ENCODE data around the gene ARL13B.

The ARL13B gene

GRCh38 chr3:93981649-93982048, 1.7 kb downstream of the ARL13B start:
- no peak overlapping the region for H3K4me3 ChIP-seq (ENCODE audit: low read depth, low read length)
- no peak for TF ChIP-seq CTCF (IDR thresholded peaks at IDR 0.05; ENCODE audit: insufficient read depth, low read length, missing control alignments)
- POLR2A ChIA-PET = no interaction called here
- DNase-seq (ENCODE audit: low read depth, low spot score) = no peak
- CTCF ChIA-PET = interaction anchor here (0.8 to 1.4 kb wide), 2 partner anchors 18 to 88 kb away, joined by 3 to 4 read pairs; no protein-coding TSS in a partner anchor

GRCh38 chr3:93983408-93983807, 3.5 kb downstream of the ARL13B start:
- TF ChIP-seq CTCF (IDR thresholded peaks at IDR 0.05; ENCODE audit: insufficient read depth, low read length, missing control alignments) = no peak
- ChIA-PET CTCF (no interaction called here), POLR2A (no interaction called here)
- no peak for DNase-seq (ENCODE audit: low read depth, low spot score)
- H3K4me3 ChIP-seq (ENCODE audit: low read depth, low read length) = no peak overlapping the region

- no peak for DNase-seq (ENCODE audit: low read depth, low spot score)
- CTCF ChIA-PET = interaction anchor here (1.5 to 11.6 kb wide), 2 partner anchors 10 to 19 kb away, joined by 3 to 100 read pairs; no protein-coding TSS in a partner anchor
- TF ChIP-seq CTCF (IDR thresholded peaks at IDR 0.05; ENCODE audit: insufficient read depth, low read length, missing control alignments) = no peak
- POLR2A ChIA-PET = no interaction called here
- no peak overlapping the region for H3K4me3 ChIP-seq (ENCODE audit: low read depth, low read length)
Observed at GRCh38 chr3:93984618-93985017, 4.7 kb downstream of the ARL13B start.

- DNase-seq (ENCODE audit: low read depth, low spot score) = no peak
- ChIA-PET POLR2A (no interaction called here), CTCF (interaction anchor here (1.2 to 11.6 kb wide), 2 partner anchors 16 to 83 kb away, joined by 4 to 100 read pairs; no protein-coding TSS in a partner anchor)
- no peak overlapping the region for H3K4me3 ChIP-seq (ENCODE audit: low read depth, low read length)
- no peak for TF ChIP-seq CTCF (IDR thresholded peaks at IDR 0.05; ENCODE audit: insufficient read depth, low read length, missing control alignments)
Observed at GRCh38 chr3:93988283-93988682, 8.3 kb downstream of the ARL13B start.

GRCh38 chr3:93988764-93989163, 8.8 kb downstream of the ARL13B start:
- DNase-seq (ENCODE audit: low read depth, low spot score) = no peak
- no peak for TF ChIP-seq CTCF (IDR thresholded peaks at IDR 0.05; ENCODE audit: insufficient read depth, low read length, missing control alignments)
- ChIA-PET CTCF (interaction anchor here (1.1 to 11.6 kb wide), 4 partner anchors 8 to 113 kb away, joined by 3 to 100 read pairs (median 4); partner anchors contain the start of gene ARL13B), POLR2A (no interaction called here)
- no peak overlapping the region for H3K4me3 ChIP-seq (ENCODE audit: low read depth, low read length)

GRCh38 chr3:93989241-93989640, 9.3 kb downstream of the ARL13B start:
- no peak for TF ChIP-seq CTCF (IDR thresholded peaks at IDR 0.05; ENCODE audit: insufficient read depth, low read length, missing control alignments)
- CTCF ChIA-PET = interaction anchor here (1.1 to 11.6 kb wide), 4 partner anchors 9 to 113 kb away, joined by 3 to 100 read pairs (median 4); partner anchors contain the start of gene ARL13B
- POLR2A ChIA-PET = no interaction called here
- no peak overlapping the region for H3K4me3 ChIP-seq (ENCODE audit: low read depth, low read length)
- DNase-seq (ENCODE audit: low read depth, low spot score) = no peak

All from AG04449 (cell line).